Kidney (tissue), 14 donors: ENCODE measurements around the gene THAP11. TPM values are rescaled to one million over a fixed set of nuclear protein-coding genes. Genes with fewer than 3 reads are reported as not detected.

Source experiments
- DNase-seq, 5 donors: peaks; one replicate each; pipeline ENCODE4 v3.0.0-alpha.2; 2013 to 2020
- FAIRE-seq: peaks from 2 replicates; lab custom pipeline; 2012; peaks lifted over from hg19 to GRCh38; lab: Jason Lieb, UNC
- H3K27ac ChIP-seq, 2 donors: one replicate each; pipeline ENCODE4 v1.7.0; 2013; ENCODE audit warnings: low read depth in 2 of 2, low read length in 2 of 2, inconsistent platforms in 1 of 2
- H3K27me3 ChIP-seq: one replicate; pipeline ENCODE4 v1.7.1; 2013; ENCODE audit warnings: low read length, inconsistent platforms; ENCODE audit not compliant: control insufficient read depth, insufficient read depth
- H3K36me3 ChIP-seq, 3 donors: one replicate each; pipeline versions ENCODE4 v1.7.0 to v1.7.1; 2013; ENCODE audit warnings: low read length in 3 of 3, control low read depth in 1 of 3, inconsistent platforms in 1 of 3; ENCODE audit not compliant: insufficient read depth in 3 of 3, control insufficient read depth in 2 of 3
- H3K4me1 ChIP-seq, 3 donors: one replicate each; pipeline versions ENCODE4 v1.7.0 to v1.7.1; 2013; ENCODE audit warnings: low read length in 3 of 3, inconsistent platforms in 1 of 3, low read depth in 1 of 3; ENCODE audit not compliant: control insufficient read depth in 2 of 3, insufficient read depth in 2 of 3
- H3K4me3 ChIP-seq, 3 donors: one replicate each; pipeline versions ENCODE4 v1.7.0 to v1.8.1; 2013; ENCODE audit warnings: low read length in 3 of 3, control low read depth in 1 of 3, inconsistent platforms in 1 of 3
- H3K9ac ChIP-seq, 3 donors: one replicate each; pipeline versions ENCODE4 v1.7.0 to v1.7.1; 2013; ENCODE audit warnings: low read length in 3 of 3, control low read depth in 1 of 3, inconsistent platforms in 1 of 3
- H3K9me3 ChIP-seq, 3 donors: one replicate each; pipeline versions ENCODE4 v1.7.0 to v1.7.1; 2013; ENCODE audit warnings: low read length in 3 of 3, control low read depth in 1 of 3, inconsistent platforms in 1 of 3; ENCODE audit not compliant: control insufficient read depth in 2 of 3, insufficient read depth in 1 of 3
- CTCF ChIP-seq: IDR thresholded peaks from 3 replicates; pipeline ENCODE4 v1.5.1; 2012; ENCODE audit warnings: mild to moderate bottlenecking, moderate library complexity, borderline replicate concordance; ENCODE audit not compliant: insufficient read depth; ENCODE audit errors: extremely low read depth
- intact Hi-C: fragments of 100-400 bp; cut with DNase I; formaldehyde crosslinking; loops from one replicate; pipeline ENCODE4 v1.11.1; 2022
- polyA plus RNA-seq: library from polyadenylated mRNA; stranded (reverse); fragments of 350-450 nt; fragmentation: Illumina TruSeq; extraction: RNeasy Lipid Tissue Mini Kit (QIAGEN cat#74804); gene quantifications from one replicate; pipeline ENCODE4 v1.2.3, GENCODE V29; 2014; ENCODE audit warnings: low read depth, low replicate concordance; ENCODE audit not compliant: insufficient read depth
- total RNA-seq: library from RNA; stranded (reverse); fragmentation: NEBNext Ultra II Directional; extraction: Animal tissue kit (Norgen Biotek cat#: 25700); gene quantifications from one replicate; pipeline ENCODE4 v1.2.1, GENCODE V29; 2021
- donor health status: control.
- donor health status: control.
- donor health status: control.
- donor health status: control.
- donor health status: control.
- donor health status: DM: yes; HTN: yes; CAD: no.
- donor health status: Normal renal cell carcinoma (clear cell type).

The THAP11 gene
- total and polyA plus RNA-seq, 2 donors from 2014 or later, result 21.4 to 27.0 TPM

- H3K9ac ChIP-seq, result no peak overlapping the region
- H3K27me3 ChIP-seq, result no peaks in the 10 kb centered on the region
- no peaks in the 10 kb centered on the region for H3K4me1 ChIP-seq
- no peak overlapping the region for H3K4me3 ChIP-seq
- H3K9me3 ChIP-seq, result no peaks in the 10 kb centered on the region
- FAIRE-seq (no peak), DNase-seq (no peak)
- TF ChIP-seq CTCF, result no peak
- H3K27ac ChIP-seq, result no peak overlapping the region
- peaks cover 0 to 62% (median 51%) of the 10 kb centered on the region in 3 donors for H3K36me3 ChIP-seq
- intact Hi-C loops, result no loop called here
Measured at GRCh38 chr16:67882374-67883145, 40.4 kb downstream of the THAP11 start.

- H3K27ac ChIP-seq, result no peak overlapping the region
- H3K36me3 ChIP-seq, result peaks cover 0 to 55% (median 43%) of the 10 kb centered on the region in 3 donors
- FAIRE-seq, result no peak
- no peaks in the 10 kb centered on the region for H3K4me1 ChIP-seq
- no peak overlapping the region for H3K9ac ChIP-seq
- intact Hi-C loops, result no loop called here
- H3K4me3 ChIP-seq, result no peak overlapping the region
- H3K27me3 ChIP-seq, result no peaks in the 10 kb centered on the region
- TF ChIP-seq CTCF, result no peak
- no peaks in the 10 kb centered on the region for H3K9me3 ChIP-seq
- DNase-seq, result no peak
Measured at GRCh38 chr16:67883146-67883871, 41.2 kb downstream of the THAP11 start.

- no peaks in the 10 kb centered on the region for H3K9me3 ChIP-seq
- FAIRE-seq (no peak), DNase-seq (peak in 4 of 5 donors; percentile 32 to 76 (median 54))
- H3K27me3 ChIP-seq, result no peaks in the 10 kb centered on the region
- H3K4me1 ChIP-seq, result no peaks in the 10 kb centered on the region
- H3K27ac ChIP-seq, result no peak overlapping the region
- peaks cover 0 to 49% (median 38%) of the 10 kb centered on the region in 3 donors for H3K36me3 ChIP-seq
- TF ChIP-seq CTCF, result peak; percentile 71
- intact Hi-C loops, result no loop called here
- no peak overlapping the region for H3K4me3 ChIP-seq
- H3K9ac ChIP-seq, result no peak overlapping the region
Measured at GRCh38 chr16:67883872-67884261, 41.7 kb downstream of the THAP11 start.
